ENCODE data around the gene RGS9.
"Not testable (repeated sequence)": the region's sequence is repeated elsewhere in the genome, so short reads cannot be mapped to it uniquely, and the experiment has no call there.

RGS9 gene

GRCh38 chr17:65115839-65116238 lies 21.3 kb upstream of the RGS9 start:
- DNase-seq (ENCODE audit: low read depth in 3 of 3) = no peak

GRCh38 chr17:65116515-65116914 lies 20.7 kb upstream of the RGS9 start:
- not testable (repeated sequence) for DNase-seq (ENCODE audit: low read depth in 3 of 3)

DNA sequence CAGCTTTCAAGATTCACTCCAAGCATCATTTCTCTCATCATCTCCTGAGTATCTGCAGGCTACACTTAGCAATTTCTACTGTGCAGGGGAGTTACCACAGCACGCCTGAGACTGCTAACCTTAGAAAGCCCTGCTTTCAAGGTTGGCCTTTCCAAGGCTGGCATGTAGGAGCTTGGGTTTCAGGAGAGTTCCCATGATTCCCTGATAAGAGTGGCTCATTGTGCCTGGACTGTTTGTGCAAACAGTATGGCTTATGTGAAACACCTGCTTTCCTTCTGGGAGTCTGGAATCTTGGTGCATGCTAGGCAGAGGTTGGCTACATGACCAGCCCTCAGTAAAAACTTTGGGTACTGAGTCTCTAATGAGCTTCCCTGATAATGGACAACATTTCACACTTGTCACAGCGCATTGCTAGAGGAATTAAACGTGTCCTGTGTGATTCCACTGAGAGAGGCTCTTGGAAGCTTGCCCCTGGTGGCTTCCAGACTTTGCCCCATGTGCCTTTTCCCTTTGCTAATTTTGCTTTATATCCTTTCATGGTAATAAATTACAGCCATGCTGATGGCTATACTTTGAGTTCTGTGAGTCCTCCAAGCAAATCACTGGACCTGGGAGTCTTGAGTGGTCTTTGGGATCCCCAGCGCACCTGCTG lies 19.7 kb upstream of the RGS9 start:
- DNase-seq (ENCODE audit: low read depth in 3 of 3) = no peak

- no peak for DNase-seq (ENCODE audit: low read depth in 3 of 3)
Measured at GRCh38 chr17:65121368-65121767, 15.8 kb upstream of the RGS9 start.

GRCh38 chr17:65121916-65122806 lies 15.0 kb upstream of the RGS9 start:
- DNase-seq (ENCODE audit: low read depth in 3 of 3) = peak in 2 of 3 donors; percentile 40 to 61

DNA sequence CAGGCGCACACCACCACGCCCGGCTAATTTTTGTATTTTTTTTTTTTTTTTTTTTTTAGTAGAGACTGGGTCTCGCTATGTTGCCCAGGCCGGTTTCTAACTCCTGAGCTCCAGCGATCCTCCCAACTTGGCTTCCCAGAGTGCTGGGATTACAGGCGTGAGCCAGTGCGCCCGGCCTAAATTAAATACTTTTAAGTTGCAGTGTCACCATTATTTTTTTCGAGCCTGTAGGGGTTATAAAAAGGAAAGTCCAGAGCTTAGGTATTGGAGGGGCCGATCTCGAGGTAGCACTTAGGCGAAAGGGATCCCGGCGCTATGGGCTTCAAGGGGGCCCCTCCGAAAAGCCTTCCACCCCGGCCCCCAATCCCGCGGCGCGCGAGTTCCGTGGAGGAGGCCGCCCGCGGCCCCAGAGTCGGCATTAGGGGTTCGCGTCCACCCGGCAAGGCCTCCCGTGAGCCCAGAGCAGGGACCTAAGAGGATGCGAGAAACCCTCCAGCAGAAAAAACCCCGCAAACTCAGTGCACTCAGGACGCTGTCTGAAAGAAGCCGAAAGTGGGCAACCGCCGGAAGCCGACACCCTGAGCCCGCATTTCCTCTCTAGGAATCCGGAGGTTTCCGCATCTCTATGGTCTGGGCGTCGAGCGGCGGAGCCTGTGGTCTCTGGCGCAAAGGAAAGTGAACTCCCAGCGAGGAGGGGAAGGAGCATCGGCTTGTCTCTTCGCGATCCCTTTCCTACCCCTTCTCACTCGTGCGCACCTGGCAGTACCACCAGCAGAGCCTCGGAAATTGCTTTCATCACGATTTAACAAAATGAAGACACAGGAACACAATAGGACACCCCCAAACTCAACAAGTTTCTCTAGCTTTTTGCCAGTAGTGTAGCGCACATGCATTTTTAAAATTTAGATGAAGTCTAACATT lies 14.1 kb upstream of the RGS9 start:
- DNase-seq (ENCODE audit: low read depth in 3 of 3) = peak; percentile 60 to 76 (median 69)

GRCh38 chr17:65123757-65124675 lies 13.2 kb upstream of the RGS9 start:
- DNase-seq (ENCODE audit: low read depth in 3 of 3) = no peak

DNA sequence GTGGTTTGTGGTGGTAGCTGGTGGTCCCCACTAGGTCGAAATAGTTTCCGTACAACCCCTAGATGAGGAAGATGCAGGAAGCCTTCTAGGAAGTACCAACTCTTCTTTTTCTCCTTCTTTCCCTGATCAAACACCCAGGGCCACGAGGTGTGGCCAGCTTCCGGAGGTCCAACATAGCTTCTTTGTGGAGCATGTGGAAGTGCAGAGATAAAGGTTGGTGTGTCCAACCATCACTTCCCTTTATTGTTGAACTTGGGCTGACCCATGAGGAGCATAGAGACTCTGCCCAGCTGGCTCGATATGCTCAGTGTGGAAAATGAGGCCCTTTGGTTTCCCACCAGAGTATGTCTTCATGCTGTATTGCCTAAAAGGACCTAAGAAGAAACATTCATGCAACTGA lies 6.3 kb upstream of the RGS9 start:
- no peak for DNase-seq (ENCODE audit: low read depth in 3 of 3)

GRCh38 chr17:65131240-65131639 lies 5.9 kb upstream of the RGS9 start:
- no peak for DNase-seq (ENCODE audit: low read depth in 3 of 3)

- no peak for DNase-seq (ENCODE audit: low read depth in 3 of 3)
Measured at GRCh38 chr17:65131946-65132345, 5.2 kb upstream of the RGS9 start.

DNA sequence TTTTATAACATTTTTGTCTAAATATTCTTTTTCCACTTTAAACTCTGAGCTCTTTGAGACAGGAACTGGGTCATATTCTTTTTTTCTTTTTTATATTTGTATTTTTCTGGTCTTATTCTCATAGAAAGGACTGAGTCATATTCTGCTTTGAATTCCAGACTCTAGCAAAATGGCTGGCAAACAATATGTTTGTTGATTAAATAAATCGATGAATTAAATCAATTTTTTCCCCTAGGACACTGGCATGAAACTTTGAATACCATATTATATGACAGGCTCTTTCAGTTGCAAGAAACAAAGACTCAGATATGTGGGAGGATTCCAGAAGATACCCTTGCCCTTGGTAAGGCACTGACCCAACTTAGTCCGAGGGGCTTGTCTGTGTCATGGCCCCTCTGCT lies 3.1 kb upstream of the RGS9 start:
- no peak for DNase-seq (ENCODE audit: low read depth in 3 of 3)

DNA sequence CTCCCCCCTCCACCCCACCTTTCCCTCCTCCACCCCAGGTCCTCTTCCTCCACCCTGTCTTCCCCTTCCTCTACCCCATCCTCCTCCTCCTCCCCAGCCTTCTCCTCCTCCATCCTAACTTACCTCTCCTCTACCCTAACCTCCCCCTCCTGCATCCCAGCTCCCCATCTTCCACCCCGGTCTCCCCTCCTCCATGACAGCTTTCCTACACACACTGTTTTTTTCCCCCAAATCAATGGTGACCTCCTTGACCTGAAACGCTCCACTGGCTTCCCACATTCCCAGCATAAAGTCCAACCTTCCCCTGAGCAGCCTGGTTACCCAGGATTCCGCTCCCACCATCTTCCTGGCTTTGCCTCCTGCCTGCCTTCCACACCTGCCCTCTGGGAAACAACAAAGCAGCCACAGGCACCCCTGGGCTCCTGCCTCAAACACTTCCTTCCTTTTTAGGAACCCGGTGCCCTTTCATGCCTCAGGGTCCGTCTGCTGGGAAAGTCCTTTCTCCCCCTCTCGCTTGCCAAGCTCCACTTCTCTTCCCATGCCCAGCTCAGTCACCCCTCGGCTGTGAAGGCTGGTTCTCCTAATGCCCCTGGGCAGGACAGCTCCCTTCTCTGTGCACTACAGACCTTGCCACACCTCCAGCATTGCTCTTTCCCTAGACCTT lies 2.1 kb downstream of the RGS9 start:
- no peak for DNase-seq (ENCODE audit: low read depth in 3 of 3)

- no peak for DNase-seq (ENCODE audit: low read depth in 3 of 3)
Measured at GRCh38 chr17:65142247-65142646, 5.1 kb downstream of the RGS9 start.

- DNase-seq (ENCODE audit: low read depth in 3 of 3) = no peak
Measured at GRCh38 chr17:65143889-65144604, 6.9 kb downstream of the RGS9 start.

GRCh38 chr17:65145743-65146142 lies 8.6 kb downstream of the RGS9 start:
- DNase-seq (ENCODE audit: low read depth in 3 of 3) = no peak

DNA sequence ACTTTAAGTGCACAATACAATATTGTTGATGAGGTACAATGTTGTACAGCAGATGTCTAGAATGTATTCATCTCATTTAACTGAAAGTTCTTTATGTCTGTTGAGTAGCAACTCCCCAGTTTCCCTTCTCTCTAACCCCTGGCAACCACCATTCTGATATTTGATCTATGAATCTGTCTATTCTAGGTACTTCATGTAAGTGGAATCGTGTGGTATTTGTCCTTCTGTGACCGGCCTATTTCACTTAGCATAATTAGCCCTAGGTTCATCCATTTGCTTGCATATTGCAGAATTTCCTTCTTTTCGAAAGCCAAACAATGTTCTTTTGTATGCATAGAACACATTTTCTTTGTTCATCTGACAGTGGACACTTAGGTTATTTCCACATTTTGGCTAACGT lies 10.8 kb downstream of the RGS9 start:
- no peak for DNase-seq (ENCODE audit: low read depth in 3 of 3)

- DNase-seq (ENCODE audit: low read depth in 3 of 3) = no peak
Measured at GRCh38 chr17:65154770-65155589, 17.8 kb downstream of the RGS9 start.

DNA sequence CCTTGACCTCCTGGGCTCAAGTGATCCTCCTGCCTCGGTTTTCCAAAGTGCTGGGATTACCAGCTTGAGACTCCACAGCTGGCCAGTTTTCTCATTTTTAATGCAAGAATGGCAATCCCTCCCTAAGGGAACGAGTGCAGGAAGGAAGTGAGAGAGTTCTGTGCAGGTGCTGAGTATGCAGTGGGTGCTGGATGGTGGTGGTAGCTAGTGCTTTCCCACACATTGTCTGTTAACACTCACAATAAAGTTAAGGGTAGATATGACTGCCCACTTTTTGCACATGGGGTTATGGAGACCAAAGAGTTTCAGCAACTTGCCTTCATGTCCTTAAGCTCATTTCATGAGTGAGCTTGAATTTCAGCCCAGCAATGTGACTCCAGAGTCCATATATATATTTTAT lies 18.5 kb downstream of the RGS9 start:
- no peak for DNase-seq (ENCODE audit: low read depth in 3 of 3)

Data from stimulated activated CD4-positive, alpha-beta T cell treated with anti-CD3 and anti-CD28 coated beads, TNF-alpha, amount 100 ng/mL, for 48 hours (primary cell).